NOMO-1 treated with dmso at 0.1 percent for 144 hours (cell line): ENCODE measurements around the gene MUC22.

Experiments
- DNase-seq: peaks from one replicate; lab custom pipeline; 2025; ENCODE audit not compliant: unreplicated experiment; lab: John Stamatoyannopoulos, UW

The MUC22 gene

GRCh38 chr6:31010393-31011060 is at the start of gene MUC22:
Gene MUC22 (plus strand): TSS chr6:31010474. CDS start chr6:31010707, 233 bp downstream.
- DNase-seq = no peak

GRCh38 chr6:30960907-30961673 is 49.2 kb upstream of the MUC22 start:
- no peak for DNase-seq

- no peak for DNase-seq
These were observed 47.6 kb upstream of the MUC22 start for GRCh38 chr6:30962716-30963115.

GRCh38 chr6:30963641-30964040 is 46.6 kb upstream of the MUC22 start:
- no peak for DNase-seq

- no peak for DNase-seq
These were observed 46.2 kb upstream of the MUC22 start for GRCh38 chr6:30964075-30964474.

- no peak for DNase-seq
These were observed 45.1 kb upstream of the MUC22 start for GRCh38 chr6:30965140-30965601.

GRCh38 chr6:30966154-30966553 is 44.1 kb upstream of the MUC22 start:
- no peak for DNase-seq

GRCh38 chr6:30969171-30969570 is 41.1 kb upstream of the MUC22 start:
- peak; percentile 16 for DNase-seq

GRCh38 chr6:30970946-30971345 is 39.3 kb upstream of the MUC22 start:
- DNase-seq = no peak

- DNase-seq = no peak
These were observed 37.5 kb upstream of the MUC22 start for GRCh38 chr6:30972816-30973215.

GRCh38 chr6:30974490-30975252 is 35.6 kb upstream of the MUC22 start:
- DNase-seq = no peak

- DNase-seq = no peak
These were observed 31.1 kb upstream of the MUC22 start for GRCh38 chr6:30979141-30979540.

- no peak for DNase-seq
These were observed 30.6 kb upstream of the MUC22 start for GRCh38 chr6:30979690-30980089.

GRCh38 chr6:30981942-30982772 is 28.1 kb upstream of the MUC22 start:
- no peak for DNase-seq

- DNase-seq = no peak
These were observed 26.8 kb upstream of the MUC22 start, which contains the start of gene MUC21 for GRCh38 chr6:30983439-30983838. Gene MUC21 (plus strand): TSS chr6:30983718. CDS start chr6:30983959, 241 bp downstream.

GRCh38 chr6:30985490-30985889 is 24.8 kb upstream of the MUC22 start:
- no peak for DNase-seq

- no peak for DNase-seq
These were observed 23.0 kb upstream of the MUC22 start for GRCh38 chr6:30987304-30987703.

GRCh38 chr6:30988209-30988825 is 22.0 kb upstream of the MUC22 start:
- DNase-seq = no peak

- no peak for DNase-seq
These were observed 19.7 kb upstream of the MUC22 start for GRCh38 chr6:30990422-30991086.

- no peak for DNase-seq
These were observed 18.4 kb upstream of the MUC22 start for GRCh38 chr6:30991891-30992290.
